ENCODE results near the gene CDKN1A. TPM values are rescaled to one million over a fixed set of nuclear protein-coding genes. Genes with fewer than 3 reads are reported as not detected.

Gene CDKN1A
- total RNA-seq, 1 donor from 2014 or later, result 364 TPM

- H3K4me3 ChIP-seq (ENCODE audit: low read depth, low read length), result peak overlapping the region; percentile 85
- FAIRE-seq, result no peak
- peaks cover 13% of the 10 kb centered on the region for H3K36me3 ChIP-seq (ENCODE audit: control insufficient read depth, insufficient read depth, low read length)
These were observed 2.1 kb upstream of the CDKN1A start for GRCh38 chr6:36676141-36677058.

GRCh38 chr6:36677059-36677749, 1.3 kb upstream of the CDKN1A start:
- H3K36me3 ChIP-seq (ENCODE audit: control insufficient read depth, insufficient read depth, low read length), result peaks cover 13% of the 10 kb centered on the region
- FAIRE-seq (no peak), DNase-seq (ENCODE audit: low read depth) (peak; percentile 77)
- H3K27me3 ChIP-seq (ENCODE audit: control insufficient read depth, insufficient read depth, low read length), result no peaks in the 10 kb centered on the region
- peak overlapping the region; percentile 85 for H3K4me3 ChIP-seq (ENCODE audit: low read depth, low read length)
- TF ChIP-seq CTCF (IDR thresholded peaks at IDR 0.05; ENCODE audit: insufficient read depth, low read length, severe bottlenecking), result no peak

More at GRCh38 chr6:36676141-36677058, 2.1 kb upstream of the CDKN1A start:
- no peaks in the 10 kb centered on the region for H3K27me3 ChIP-seq (ENCODE audit: control insufficient read depth, insufficient read depth, low read length)
- no peak for TF ChIP-seq CTCF (IDR thresholded peaks at IDR 0.05; ENCODE audit: insufficient read depth, low read length, severe bottlenecking)
- peak; percentile 84 for DNase-seq (ENCODE audit: low read depth)

GRCh38 chr6:36677753-36678487, 594 bp upstream of the CDKN1A start:
- DNase-seq (ENCODE audit: low read depth) (no peak), FAIRE-seq (no peak)
- TF ChIP-seq CTCF (IDR thresholded peaks at IDR 0.05; ENCODE audit: insufficient read depth, low read length, severe bottlenecking), result no peak
- Histone ChIP-seq H3K4me3 (ENCODE audit: low read depth, low read length) (peak overlapping the region; percentile 85), H3K36me3 (ENCODE audit: control insufficient read depth, insufficient read depth, low read length) (peaks cover 15% of the 10 kb centered on the region), H3K27me3 (ENCODE audit: control insufficient read depth, insufficient read depth, low read length) (no peaks in the 10 kb centered on the region)

GRCh38 chr6:36679043-36679833, 724 bp downstream of the CDKN1A start:
- no peak for FAIRE-seq
- TF ChIP-seq CTCF (IDR thresholded peaks at IDR 0.05; ENCODE audit: insufficient read depth, low read length, severe bottlenecking), result no peak
- peak overlapping the region; percentile 85 for H3K4me3 ChIP-seq (ENCODE audit: low read depth, low read length)
- no peaks in the 10 kb centered on the region for H3K27me3 ChIP-seq (ENCODE audit: control insufficient read depth, insufficient read depth, low read length)
- no peak for DNase-seq (ENCODE audit: low read depth)
- H3K36me3 ChIP-seq (ENCODE audit: control insufficient read depth, insufficient read depth, low read length), result peaks cover 29% of the 10 kb centered on the region
